ENCODE results near the gene ULK1.
"Not testable (repeated sequence)": the region's sequence is repeated elsewhere in the genome, so short reads cannot be mapped to it uniquely, and the experiment has no call there.

ULK1 gene

DNA sequence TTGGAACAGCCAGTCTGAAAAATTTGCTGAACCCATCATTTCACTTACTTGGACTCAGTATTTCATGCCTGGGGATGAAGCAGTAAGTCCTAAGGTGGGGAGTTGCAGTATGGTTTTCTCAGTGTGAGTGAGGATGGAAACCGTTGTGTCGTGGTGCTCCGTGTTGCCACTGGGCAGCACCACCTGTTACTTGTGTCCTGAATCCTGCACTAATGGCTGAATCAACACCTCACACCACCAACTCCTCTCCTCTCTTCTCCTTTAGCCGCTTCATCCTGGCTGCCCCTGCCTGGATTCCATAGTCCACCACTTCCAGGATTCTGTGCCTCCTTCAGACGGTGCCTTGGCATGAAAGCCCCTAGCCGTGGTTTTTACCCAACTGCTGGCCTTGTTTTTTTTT is 52.3 kb downstream of the ULK1 start:
- DNase-seq, result no peak

DNA sequence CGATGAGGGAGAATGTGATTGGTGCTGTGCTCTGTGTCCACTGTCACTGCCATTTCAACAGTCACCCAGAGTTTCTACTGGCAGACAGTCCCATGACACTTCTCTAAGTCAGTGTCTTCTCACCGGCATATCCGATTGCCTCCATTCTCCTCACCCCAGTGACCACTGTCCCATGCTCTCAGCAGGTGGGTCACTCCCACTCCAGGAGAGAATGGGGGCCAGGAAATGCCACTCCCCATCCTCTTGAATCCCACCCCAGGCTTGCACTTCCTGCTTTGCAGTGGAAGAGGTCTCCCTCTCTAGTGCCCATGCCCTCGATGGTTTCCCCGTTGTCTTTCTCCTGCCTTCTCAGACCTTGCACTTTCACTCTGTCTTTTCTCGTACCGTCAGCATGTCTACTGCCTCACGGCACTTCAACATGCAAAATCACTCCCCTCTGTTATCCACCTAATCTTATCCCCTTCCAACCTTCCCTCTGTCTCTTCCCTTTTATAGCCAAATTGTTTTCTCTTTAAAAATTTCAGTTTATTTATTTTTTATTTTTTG is 53.1 kb downstream of the ULK1 start:
- DNase-seq, result no peak

DNA sequence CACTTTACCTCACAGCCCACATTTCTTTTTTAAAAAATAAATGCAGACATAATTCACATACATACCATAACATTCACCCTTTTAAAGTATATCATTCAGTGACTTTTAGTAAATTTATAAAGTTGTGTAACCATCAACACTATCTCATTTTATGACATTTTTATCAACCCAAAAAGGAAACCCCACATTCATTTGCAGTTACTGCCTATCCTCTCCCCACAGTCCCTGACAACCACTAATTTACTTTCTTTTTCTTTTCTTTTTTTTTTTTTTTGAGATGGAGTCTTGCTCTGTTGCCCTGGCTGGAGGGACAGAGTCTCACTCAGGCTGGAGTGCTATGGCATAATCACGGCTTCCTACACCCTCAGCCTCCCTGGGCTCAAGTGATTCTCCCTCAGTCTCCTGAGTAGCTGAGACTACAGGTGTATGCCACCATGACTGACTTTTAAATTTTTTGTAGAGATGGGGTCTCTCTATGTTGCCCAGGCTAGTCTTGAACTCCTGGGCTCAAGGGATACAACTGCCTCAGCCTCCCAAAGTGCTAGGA is 53.8 kb downstream of the ULK1 start:
- DNase-seq, result no peak

DNA sequence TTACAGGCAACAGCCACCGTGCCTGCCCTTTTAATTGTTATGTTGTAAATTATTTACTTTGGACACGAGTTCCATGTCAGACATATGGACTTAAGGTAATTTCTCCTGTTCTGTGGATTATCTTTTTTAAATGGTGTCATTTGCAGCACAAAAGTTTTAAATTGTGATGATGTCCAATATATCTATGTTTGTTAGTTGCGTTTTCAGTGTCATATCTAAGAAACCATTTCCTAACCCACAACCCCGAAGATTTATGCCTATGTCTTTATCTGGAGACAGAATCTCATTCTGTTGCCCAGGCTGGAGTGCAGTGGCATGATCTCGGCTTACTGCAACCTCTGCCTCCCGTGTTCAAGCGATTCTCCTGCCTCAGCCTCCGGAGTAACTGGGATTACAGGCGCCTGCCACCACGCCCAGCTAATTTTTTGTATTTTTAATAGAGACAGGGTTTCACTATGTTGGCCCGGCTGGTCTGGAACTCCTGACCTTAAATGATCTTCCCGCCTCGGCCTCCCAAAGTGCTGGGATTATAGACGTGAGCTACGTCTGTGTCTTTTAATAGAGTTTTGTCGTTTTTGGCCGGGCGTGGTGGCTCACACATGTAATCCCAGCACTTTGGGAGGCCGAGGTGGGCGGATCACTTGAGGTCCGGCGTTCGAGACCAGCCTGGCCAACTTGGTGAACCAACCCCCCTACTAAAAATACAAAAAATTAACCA is 54.5 kb downstream of the ULK1 start:
- DNase-seq, result not testable (repeated sequence)

DNA sequence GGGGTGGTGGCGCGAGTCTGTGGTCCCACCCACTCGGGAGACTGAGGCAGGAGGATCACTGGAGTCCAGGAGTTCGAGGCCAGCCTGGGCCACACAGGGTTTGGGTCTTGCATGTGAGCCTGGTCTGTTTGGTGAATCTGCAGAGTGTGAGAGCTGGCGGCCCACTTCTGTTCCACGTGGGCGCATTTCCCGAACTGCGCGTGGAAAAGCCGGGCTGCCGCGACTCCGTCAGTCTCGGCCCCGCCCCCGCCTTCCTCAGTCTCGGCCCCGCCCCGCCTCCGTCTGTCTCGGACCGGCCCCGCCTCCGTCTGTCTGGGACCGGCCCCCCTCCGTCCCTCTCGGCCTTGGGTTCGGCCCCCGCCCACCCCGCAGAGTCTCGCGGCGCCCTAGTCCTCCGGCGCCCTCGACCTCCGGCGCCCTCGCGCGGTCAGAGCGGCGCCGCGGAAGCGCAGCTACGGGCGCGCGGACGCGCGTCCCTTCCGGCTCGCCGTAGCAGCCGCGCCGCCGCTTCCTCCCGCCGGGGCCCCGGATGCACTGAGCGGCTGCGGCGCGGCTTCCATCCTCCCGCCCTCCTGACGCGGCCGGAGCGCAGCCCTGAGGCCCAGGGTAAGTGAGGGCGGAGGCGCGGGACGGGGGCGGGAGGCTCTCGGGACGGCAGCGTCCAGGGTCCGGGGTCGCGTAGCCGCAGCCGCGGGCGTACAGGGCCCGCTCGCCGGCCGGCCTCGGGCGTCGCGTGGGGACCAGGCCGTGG is 55.2 kb downstream of the ULK1 start, which contains the start of gene EP400:
Gene EP400, plus strand, starts transcription at position 512 of the 751 bp plus-strand sequence. CDS start 10,678 bp downstream, outside the sequence.
- peak; percentile 92 for DNase-seq

DNA sequence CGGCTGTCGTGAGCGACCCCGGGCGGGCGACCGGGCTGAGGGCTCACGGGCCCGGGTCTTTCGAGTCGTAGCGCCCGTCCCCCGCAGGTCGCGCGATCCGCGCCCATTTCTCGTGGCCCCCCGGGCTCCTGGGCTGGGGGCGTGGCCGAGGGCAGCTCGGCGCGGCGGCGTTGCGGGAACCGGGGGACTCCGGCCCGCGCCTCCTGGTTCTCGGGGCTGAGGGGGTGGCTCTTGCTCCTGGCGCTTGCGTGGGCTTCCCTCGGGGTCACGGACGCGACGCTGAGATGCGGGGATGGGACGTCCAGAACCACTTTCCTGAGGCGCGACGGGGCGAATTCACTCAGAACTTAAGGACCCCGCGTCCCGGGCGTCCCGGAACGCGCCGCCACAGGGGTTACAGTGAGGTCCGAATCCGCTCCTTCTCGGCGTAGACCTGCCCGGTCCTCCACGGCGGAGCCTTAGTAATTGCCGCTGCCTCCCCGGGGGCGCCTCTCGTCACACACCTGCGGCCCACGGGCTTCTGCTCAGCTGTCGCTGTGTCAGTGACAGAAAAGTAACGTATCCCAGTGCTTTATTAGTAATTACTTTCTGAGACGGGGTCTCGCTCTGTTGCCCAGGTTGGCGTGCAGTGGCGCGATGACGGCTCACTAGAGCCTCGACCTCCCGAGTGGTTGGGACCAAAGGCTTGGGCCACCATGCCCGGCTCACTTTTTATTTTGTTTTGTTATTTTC is 55.9 kb downstream of the ULK1 start:
- peak; percentile 36 for DNase-seq

DNA sequence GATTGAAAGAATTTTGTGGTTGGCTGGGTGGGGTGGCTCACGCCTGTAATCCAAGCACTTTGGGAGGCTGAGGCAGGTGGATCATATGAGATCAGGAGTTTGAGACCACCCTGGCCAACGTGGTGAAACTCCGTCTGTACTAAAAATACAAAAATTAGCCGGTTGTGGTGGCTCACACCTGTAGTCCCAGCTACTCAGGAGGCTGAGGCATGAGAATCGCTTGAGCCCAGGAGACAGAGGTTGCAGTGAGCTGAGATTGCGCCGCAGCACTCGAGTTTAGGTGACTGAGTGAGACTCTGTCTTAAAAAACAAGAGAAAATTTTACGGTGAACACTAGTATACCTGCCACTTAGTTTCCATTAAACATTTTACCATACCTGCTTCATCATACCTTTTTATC is 59.4 kb downstream of the ULK1 start:
- not testable (repeated sequence) for DNase-seq

DNA sequence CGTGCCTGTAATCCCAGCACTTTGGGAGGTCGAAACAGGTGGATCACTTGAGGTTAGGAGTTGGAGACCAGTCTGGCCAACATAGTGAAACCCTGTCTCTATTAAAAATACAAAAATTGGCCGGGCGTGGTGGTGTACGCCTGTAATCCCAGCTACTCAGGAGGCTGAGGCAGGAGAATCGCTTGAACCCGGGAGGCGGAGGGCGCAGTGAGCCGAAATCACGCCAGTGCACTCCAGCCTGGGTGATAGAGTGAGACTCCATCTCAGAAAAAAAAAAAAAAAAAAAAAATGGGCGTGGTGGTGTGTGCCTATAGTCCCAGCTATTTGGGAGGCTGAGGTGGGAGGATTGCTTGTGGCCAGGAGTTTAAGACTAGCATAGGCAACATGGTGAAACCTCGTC is 60.0 kb downstream of the ULK1 start:
- not testable (repeated sequence) for DNase-seq

DNA sequence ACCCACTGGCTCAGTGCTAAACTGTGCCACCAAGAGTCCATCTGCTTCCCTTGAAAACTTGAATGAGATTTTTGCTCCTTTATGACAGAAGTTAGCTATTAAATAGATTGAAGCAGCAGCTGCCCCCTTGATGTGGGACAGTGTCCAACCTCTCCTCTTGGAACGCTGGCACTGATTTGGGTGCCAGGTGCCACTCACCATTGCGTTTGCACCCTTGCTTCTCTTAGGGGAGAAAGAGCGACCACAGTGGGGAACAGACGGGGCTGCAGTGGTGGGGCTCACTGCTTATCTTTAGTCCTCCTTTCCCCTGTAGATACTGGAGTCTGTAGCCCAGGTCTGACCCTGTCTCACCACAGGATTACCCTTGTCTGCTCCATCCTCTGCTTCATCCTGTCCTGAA is 64.7 kb downstream of the ULK1 start:
- DNase-seq, result no peak

DNA sequence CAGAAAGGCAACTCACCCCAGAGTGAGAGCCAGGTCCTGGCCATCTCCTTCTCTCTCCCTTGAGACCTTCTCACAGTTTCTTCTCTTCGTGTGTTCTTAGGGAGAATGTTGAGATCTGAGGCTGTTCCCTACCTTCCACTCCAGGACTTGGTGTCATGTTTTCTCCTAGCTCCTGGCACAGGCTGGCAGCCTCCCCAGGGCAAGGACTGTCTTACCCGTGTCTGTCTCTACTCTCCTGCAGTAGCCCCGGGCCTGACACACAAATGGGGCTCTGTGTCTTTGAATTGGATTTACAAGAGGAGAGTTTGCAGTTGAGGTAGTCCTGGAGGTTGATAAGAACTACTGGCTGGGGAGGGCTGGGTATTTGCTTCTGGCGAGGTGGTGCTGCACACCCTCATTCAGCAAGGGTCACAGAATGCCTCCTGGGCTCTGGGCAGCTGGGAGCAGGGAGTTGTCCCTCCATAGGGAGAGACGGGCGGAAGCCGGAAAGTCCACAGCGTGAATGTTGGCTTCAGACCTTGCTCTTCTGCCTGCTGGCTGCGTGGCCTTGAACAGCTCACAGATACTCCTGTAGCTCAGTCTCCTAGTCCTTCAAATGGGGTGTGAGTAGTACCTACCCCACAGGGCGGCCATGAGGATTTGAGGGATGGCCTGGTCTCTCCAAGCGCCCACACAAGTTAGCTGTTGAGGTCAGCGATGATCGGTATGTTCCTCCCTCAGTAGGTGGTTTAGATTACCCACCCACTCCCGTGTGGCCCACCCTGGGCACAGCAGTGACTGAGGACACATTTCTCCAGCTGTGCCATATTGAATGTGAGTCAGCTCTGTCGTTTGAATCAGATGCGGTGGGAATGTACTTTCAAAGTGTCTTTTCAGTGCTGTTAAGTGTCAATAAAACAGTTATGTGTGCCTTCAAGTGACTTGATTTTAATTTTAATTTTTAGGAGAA is 65.5 kb downstream of the ULK1 start:
- DNase-seq, result no peak

DNA sequence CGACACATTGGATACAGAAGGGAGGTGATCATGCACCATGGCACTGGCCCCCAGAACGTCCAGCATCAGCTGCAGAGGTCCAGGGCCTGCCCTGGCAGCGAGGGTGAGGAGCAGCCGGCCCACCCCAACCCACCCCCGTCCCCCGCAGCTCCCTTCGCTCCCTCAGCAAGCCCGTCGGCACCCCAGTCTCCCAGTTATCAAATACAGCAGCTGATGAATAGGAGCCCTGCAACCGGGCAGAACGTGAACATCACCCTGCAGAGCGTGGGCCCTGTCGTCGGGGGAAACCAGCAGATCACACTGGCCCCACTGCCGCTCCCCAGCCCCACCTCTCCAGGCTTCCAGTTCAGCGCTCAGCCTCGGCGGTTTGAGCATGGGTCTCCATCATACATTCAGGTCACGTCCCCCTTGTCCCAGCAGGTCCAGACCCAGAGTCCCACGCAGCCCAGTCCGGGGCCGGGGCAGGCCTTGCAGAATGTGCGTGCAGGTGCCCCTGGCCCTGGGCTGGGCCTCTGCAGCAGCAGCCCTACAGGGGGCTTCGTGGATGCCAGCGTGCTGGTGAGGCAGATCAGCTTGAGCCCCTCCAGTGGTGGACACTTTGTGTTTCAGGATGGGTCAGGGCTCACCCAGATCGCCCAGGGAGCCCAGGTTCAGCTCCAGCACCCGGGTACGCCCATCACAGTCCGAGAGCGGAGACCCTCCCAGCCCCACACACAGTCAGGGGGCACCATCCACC is 66.3 kb downstream of the ULK1 start:
- not testable (repeated sequence) for DNase-seq

DNA sequence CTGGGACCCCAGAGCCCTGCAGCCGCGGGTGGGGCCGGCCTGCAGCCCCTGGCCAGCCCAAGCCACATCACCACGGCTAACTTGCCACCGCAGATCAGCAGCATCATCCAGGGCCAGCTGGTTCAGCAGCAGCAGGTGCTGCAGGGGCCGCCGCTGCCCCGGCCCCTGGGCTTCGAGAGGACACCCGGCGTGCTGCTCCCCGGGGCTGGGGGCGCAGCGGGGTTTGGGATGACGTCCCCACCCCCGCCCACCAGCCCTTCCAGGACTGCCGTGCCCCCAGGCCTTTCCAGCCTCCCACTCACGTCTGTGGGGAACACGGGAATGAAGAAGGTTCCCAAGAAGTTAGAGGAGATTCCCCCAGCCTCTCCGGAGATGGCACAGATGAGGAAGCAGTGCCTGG is 66.9 kb downstream of the ULK1 start:
- DNase-seq, result not testable (repeated sequence)

DNA sequence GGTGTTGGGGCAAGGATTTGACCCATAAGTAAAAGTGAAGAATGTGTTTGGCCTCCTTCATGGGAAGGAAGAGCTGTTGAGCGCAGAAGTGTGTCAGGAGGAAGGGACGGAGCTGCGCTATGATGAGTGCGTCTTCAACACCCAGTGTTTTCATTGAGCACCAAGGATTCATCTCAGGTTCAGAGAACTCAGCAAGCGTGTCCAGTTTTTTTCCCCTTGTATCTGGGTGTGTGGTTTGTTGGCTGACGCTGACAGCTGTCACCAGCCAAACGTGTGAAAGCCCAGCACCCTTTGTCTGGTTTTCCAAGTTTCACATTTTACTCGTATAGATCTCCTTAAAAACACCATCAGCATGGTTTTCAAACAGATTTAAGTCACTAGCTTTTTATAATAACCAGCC is 67.6 kb downstream of the ULK1 start:
- no peak for DNase-seq

DNA sequence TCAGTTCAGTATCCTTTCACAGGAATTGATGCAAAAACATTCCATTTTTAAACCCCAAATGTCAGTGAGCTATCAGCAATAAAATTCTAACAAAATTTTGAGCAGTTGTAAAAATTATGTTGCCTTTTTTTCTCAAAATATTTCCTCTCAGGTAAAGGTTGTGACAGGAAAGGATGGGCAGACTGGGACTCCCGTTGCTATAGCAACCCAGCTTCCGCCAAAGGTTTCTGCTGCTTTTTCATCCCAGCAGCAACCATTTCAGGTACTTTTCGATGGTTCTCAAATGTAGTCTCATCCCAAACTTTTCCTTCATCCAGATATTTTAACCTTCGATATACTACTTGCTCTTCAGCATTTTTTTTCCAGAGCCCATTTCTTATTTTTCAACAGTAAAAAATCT is 69.0 kb downstream of the ULK1 start:
- DNase-seq, result no peak

DNA sequence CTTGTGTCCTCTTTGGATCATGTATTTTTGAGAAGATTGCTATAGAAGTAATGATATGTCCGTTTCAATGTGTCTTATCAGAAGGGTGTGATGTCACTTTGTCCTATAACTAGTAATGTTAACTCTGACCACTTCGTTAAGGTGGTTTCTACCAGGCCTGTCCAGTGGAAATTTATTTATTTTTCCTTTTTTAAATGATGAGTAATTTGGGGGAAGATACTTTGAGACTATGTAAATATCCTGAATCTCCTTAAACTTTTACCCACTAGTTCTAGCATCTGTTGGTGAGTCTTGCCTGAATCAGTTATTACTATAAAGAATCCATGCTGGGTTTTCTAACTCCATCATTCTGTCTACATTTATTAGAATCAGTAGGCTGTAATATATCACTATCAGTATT is 70.7 kb downstream of the ULK1 start:
- no peak for DNase-seq

DNA sequence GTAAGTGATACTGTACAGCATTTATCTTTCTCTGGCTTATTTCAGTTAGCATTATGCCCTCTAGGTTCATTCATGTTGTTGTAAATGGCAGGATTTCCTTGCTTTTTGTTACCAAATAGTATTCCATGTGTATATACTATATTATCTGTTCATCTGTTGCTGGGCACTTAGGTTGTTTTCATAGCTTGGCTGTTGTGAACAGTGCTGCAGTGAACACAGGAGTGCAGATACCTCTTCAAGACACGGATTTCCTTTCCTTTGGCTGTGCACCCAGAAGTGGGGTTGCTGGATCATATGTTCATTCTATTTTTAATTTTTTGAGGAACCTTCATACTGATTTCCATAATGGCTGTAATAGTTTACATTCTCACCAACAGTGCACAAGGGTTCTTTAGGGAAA is 76.8 kb downstream of the ULK1 start:
- DNase-seq, result no peak

All from NCI-H345 (cell line).